HG03432 (cell line): ENCODE results near the gene OFD1.

Experiments
- ATAC-seq: cut with Tn5 transposase; IDR thresholded peaks from one replicate; pipeline ENCODE4 v1.9.1; 2021; ENCODE audit warnings: mild to moderate bottlenecking, moderate library complexity; ENCODE audit not compliant: unreplicated experiment

OFD1 gene, protein sequence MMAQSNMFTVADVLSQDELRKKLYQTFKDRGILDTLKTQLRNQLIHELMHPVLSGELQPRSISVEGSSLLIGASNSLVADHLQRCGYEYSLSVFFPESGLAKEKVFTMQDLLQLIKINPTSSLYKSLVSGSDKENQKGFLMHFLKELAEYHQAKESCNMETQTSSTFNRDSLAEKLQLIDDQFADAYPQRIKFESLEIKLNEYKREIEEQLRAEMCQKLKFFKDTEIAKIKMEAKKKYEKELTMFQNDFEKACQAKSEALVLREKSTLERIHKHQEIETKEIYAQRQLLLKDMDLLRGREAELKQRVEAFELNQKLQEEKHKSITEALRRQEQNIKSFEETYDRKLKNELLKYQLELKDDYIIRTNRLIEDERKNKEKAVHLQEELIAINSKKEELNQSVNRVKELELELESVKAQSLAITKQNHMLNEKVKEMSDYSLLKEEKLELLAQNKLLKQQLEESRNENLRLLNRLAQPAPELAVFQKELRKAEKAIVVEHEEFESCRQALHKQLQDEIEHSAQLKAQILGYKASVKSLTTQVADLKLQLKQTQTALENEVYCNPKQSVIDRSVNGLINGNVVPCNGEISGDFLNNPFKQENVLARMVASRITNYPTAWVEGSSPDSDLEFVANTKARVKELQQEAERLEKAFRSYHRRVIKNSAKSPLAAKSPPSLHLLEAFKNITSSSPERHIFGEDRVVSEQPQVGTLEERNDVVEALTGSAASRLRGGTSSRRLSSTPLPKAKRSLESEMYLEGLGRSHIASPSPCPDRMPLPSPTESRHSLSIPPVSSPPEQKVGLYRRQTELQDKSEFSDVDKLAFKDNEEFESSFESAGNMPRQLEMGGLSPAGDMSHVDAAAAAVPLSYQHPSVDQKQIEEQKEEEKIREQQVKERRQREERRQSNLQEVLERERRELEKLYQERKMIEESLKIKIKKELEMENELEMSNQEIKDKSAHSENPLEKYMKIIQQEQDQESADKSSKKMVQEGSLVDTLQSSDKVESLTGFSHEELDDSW

DNA sequence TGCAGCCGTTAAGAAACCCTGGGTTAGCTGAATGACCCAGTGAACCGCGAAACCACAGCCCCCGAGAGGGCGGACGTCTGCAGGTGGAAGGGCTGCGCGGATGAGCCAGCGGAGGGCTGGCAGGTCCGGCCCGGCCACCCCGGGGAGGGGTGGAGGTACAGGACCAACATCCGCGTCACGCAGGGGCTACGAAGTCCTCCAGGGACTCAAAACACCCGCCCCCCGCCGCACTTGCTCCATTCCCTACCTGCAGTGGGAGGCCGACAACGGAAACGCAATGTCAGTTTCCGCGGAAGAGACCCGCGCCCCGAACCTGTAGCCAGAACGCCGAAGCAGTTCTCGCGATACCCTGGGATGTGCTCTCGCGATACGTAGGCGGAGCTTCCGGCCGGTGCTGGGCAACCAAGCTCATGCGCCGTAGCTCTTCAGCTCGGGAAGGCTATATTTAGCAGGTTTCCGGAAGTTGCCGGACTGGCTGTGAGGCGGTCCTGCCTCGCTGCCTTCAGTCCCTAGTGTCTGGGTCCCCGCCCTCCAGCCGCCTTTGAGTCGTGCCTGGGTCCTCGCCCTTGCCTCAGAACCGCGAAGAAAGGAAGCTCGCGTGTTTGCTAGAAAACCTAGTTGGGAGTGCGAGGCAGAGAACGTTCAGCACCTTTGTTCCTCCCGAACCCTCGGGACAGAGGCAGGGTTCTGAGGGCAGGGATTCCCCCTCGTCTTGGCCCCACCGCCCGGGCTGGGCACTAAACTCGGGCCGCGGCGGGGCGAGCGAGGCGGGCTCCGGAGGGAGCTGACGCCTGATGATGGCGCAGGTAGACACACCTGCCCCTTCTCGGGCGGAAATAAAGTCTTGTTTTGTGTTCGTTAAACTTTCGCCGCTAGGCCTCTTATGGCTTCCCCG lies at the start of gene OFD1, which contains the start of gene TRAPPC2:
OFD1 (plus strand) TSS at position 471 of the 895 bp plus-strand sequence; CDS start at position 795, 324 bp downstream.
TRAPPC2 (minus strand) TSS at position 343 of the 895 bp plus-strand sequence. CDS start 14,657 bp downstream, outside the sequence.
- peak; percentile 92 for ATAC-seq

DNA sequence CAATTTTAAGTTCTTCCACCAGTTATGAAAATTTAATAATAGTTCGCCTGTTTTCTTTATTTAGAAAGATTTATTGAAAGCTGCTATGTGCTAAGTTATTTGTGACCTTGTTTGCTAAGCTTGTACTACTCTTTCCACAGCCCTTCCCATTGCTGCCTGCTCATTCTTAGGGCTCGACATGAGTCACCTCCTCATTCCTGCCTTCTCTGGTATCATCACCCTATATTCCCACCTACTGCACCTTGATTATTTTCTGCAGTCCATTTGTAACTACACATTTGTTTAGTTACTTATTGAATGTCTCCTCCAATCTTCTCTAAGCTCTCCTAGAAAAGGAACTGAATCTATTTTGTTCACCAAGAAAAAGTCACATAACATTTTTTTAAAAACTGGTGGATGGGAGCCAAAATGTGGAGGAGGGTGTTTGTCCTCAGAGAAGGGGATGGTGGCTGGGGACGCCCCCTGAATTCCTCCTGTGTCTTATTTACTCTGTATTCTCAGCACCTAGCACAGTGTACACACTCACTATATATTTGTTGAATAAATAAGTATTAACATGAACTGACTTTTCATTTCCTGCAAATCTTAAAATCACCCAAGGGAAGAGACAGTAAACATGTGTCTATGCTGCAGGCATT lies 49.3 kb upstream of the OFD1 start:
- no peak for ATAC-seq

DNA sequence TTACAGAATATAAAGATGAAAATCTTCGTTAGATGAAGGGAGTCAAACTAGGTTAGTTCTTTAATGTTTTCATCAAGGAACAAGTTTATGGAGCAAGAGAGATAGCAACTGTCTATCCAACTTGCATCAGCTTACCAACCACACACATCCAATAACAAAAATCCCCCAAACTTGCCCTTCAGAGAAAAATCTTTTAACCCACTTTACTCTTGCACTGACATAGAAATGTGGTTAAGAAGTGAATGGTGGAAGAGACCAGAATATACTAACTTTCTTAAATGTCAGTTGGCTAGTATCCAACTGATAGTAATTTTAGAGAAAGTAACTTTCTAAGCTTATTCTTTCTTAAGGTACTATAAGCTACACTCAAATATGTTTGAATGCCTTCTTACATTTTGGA lies 47.3 kb upstream of the OFD1 start:
- no peak for ATAC-seq

DNA sequence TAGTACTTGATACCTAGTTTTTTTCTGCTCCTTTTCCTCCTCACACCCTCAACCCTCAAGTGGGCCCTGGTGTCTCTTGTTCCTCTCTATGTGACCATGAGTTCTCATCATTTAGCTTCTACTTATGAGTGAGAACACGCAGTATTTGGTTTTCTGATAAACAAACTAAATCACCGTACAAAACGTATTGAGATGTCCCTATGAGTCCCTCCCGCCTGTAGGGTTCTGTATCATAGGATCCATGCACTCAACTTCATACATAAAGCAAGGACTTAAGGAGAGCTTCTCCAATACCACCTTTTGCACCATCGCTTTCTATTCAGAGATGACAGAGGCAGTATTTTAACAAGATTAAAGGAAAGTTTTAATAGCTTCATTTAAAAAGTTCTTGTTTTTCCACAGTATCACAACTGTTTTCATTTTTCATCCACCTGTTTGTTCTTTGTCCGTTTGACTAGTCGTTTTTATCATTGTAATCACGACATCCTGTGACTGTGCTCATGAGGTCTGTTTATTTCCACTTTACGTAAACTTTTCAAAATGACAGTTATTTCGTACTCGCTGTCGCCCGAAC lies 46.1 kb upstream of the OFD1 start:
- no peak for ATAC-seq

DNA sequence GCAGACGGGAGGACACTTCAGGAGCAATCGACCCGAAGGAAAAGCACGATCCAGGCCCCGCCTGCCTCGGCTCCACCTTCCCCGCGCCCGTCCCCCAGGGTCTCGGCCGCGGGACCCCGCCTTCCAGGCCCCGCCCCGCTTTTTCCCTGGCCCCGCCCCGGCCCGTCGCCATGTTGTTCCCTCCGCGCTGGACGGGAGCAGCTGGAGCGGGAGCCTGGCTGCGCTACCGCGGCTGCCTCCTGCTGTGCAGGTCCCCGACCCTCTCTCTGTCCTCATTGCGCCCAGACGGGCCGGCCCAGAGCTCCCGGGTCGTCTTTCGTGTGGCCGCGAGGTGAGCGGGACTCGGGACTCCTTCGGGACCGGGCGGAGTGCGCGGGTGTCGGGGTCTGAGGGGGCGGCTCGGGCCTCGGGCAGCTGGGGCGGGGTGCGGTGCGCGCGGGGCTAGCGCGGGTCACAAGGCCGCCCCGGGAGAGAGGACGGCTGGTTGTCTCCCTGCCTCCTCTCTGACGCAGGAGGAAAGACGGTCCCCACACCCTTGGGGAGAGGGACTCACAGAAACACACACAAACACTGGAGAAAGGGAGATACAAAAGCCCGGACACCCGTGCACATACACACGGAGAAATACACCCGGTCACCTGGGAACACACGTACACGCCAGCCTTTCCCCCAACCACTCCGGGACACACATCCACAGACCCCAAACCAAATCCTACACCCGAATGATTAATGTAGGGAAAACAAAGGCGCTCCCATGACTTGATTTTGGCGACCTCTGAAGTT lies 45.4 kb upstream of the OFD1 start, which contains the start of gene RAB9A:
RAB9A (plus strand) TSS at position 171 of the 783 bp plus-strand sequence. CDS start 19,619 bp downstream, outside the sequence.
- ATAC-seq = peak; percentile 88

DNA sequence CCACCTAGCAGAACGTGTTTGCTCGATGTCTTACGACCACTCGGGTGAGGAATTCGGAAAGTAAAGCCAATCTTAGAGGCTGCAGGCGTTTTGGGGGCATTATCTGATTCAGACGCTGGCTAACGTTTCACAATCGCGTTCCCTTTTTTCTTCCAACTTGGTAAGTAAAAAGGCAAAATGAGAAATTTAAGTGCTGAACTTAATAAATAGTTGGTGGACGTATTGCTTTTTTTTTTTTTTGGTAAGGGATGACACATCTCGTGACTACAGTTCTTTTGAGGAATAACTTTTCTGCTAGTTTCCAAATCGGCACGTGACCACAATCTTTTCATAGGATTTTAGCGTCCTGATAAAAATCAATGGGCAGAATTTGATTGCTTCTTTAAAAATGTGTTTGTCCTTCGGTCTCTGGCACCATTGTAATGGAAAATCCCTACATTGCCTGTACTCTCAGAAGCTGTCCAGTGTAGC lies 44.8 kb upstream of the OFD1 start:
- no peak for ATAC-seq

DNA sequence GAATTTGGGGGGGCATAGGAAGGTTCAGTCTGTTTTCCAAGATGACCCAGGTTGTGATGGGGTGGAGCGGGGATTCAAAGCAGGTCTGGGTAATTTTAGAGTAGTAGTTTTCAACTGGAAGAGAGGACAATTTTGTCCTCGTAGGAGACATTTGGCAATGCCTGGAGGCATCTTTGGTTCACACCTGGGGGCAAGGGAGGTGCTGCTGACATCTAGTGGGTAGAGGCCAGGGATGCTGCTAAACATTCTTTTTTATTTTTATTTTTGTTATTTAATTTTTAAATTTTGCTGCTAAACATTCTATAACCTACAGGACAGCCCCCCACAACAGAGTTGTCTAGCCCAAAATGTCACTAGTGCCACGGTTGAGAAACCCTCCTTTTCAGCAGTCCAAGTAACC lies 43.7 kb upstream of the OFD1 start:
- ATAC-seq = no peak

DNA sequence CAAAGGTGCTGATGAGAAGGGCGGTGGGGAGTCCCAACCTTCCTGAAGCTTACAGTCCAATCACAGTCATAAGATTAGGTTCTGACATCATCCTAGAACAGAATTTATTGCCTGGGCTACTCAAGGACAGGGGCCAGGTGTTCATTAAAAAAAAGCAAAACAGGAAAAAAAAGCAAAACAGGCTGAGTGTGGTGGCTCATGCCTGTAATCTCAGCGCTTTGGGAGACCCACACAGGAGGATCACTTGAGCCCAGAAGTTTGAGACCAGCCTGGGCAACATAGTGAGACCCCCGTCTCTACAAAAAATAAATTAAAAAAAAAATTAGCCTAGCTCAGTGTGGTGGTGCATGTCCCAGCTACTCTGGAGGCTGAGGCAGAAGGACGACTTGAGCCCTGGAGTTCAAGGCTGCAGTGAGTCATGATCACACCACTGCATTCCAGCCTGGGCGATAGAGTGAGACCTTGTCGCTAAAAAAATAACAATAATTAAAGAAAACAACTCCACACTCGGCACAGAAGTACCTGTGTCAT lies 42.6 kb upstream of the OFD1 start:
- ATAC-seq = no peak

DNA sequence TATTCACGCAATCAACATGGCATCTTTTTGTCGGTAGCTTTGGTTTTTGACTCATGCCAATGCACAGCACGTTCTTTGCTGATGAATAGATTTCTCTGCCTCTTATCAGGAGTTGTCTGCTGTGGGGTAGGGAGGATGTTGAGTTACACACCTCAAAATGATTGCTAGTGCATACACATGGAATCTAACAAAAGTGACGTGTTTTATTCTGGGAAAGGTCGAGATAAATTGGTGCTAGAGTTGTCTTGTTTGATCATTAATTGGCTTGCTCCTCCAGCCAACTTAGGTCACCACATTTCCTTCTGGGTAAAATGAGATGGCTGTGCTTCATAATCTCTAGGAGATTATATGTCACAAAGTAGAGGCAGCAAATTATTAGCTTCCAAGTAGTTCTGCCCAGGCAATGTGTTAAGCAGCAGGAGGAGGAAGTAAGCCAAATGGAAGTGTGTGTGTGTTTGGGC lies 41.7 kb upstream of the OFD1 start:
- no peak for ATAC-seq

DNA sequence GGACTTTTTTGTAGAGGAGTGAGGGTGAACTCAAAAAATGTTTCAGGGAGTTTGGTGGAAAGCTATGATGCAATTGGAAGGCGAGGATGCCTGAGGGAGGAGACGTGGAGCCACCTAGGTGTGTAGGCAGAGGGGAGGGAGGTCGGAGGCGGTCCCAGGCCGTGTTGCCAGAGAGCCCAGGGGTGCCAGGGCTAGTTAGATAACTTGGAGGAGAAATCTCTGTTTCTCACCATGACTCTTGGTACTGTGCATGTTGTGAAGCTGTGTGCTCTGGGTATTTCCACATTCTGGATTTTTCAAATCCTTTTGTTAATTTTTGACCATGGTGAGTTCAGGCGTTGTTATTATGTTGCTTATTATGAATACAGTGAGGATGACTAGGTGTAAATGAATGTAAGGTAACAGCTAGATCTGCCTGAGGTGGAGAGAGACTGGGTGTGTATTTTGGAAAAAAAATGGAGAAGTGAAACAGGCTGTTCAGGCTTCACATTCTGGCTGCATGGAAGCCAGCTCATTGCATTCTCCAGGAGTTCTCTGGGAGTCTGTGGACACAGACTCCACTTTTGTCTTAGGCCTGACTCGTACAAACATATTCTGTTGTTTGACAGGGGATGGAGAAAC lies 41.1 kb upstream of the OFD1 start:
- no peak for ATAC-seq

DNA sequence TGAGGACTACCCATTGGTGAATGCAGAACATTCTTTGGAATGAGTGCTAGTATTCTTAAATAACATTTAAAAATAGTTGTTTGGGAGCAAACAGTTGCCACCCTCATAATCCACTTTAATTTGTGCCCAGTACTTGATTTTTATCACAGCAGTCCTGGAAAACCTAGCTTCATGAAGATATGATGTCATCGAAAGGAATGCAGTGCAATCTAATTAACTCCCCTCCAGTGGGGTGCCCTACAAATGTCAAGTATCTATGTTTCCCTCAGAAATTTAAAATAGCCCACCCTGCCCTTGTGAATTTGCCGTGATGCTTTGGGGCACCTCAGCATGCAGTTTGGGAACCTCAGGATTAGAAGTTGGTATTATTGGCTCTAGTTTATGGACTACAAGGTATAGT lies 40.2 kb upstream of the OFD1 start:
- ATAC-seq = no peak

DNA sequence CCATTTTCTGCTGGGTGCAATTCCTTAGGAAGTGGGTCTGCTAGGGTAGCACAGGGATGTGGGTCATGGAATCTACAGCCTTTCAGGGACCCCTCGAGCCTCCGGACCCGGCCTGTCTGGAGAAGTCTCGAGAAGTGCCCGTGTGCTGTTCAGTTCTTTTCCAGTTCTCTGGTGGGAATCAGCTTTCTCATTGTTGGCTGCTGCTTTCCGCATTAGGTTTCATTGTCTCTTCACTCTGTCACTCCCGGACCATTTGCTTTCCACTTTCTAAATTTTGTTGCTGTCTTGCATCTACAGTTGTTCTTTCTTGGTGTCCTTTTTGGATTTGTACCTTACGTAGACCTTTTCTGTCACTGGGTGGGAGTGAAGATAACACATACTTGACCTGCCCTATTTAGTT lies 39.6 kb upstream of the OFD1 start:
- ATAC-seq = no peak

DNA sequence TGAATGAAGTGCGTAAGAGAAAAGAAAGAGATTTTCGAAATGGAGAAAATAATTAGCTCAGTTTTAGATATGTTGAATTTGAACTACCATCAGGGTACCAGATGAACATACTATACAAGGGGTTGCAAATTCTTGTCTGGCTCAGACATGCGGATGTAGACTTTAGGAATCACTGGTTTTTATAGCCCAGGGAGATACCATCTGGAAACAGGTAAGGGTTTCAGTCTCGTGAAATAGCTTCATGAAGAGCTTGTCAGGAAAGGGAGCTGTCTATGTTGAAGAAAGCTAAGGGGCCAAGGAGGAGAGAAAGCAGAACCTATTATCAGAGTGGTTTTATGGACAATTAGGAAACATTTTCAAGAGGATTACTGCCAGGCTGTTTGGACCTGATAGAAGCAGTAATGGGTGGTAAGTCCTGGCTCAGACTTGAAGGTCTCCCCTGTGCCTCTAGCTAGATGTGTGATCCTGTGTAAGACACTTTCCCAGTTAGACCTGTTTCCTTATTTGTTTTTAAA lies 38.9 kb upstream of the OFD1 start:
- no peak for ATAC-seq

DNA sequence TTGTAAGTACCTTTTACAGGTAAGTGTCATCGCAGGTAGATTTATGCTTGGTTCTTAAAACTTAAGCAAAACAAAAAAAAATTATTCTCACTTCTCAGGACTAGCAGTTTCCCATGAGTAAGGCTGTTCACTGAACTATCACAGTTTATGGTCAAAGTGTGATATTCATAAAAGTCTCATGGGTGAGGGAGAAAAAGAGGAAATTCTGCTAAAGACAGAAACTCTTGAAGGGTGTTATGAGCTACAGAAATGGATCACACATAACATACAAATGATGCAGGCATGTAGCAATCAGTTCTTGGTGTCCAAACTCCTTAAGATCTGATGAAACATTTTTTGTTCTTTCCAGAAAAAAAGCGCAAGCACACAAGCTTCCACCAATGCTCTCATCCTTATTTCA lies 37.1 kb upstream of the OFD1 start:
- ATAC-seq = peak; percentile 65

DNA sequence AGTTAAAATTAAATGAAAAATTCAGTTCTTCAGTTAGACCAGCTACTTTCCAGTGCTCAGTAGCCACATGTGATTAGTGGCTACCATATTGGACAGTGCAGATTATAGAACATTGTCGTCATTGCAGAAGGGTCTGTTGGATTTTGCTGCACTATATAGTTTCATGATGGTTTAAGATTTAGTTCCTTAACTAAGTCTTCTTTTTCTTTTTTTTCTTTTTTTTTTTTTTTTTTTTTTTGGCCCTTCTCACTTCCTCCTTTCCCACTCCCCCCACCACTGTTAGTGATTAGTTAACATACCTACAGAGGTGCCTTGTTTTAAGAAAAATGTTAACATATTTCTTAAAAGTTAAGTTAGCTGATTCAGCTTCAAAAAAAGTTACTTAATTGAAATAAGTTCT lies 36.6 kb upstream of the OFD1 start:
- peak; percentile 4 for ATAC-seq

DNA sequence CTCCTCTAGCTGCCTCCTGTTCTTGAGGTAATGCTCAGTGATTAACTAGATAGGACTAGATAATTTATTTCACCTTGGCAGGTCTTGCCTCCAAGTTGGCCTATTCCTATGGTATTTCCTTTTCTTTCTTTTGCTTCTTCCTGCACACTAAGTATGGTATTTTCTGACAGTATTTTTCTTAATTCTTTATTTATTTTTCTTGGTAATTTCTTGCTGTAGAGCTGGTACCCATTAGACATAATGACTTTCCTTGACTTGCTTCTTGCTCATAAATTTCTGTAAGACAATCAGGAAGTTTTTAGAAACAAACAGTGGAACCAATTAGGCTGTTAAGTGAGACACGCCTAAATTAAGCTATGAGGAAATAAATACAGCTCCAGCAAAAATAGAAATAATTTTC lies 36.1 kb upstream of the OFD1 start:
- no peak for ATAC-seq

DNA sequence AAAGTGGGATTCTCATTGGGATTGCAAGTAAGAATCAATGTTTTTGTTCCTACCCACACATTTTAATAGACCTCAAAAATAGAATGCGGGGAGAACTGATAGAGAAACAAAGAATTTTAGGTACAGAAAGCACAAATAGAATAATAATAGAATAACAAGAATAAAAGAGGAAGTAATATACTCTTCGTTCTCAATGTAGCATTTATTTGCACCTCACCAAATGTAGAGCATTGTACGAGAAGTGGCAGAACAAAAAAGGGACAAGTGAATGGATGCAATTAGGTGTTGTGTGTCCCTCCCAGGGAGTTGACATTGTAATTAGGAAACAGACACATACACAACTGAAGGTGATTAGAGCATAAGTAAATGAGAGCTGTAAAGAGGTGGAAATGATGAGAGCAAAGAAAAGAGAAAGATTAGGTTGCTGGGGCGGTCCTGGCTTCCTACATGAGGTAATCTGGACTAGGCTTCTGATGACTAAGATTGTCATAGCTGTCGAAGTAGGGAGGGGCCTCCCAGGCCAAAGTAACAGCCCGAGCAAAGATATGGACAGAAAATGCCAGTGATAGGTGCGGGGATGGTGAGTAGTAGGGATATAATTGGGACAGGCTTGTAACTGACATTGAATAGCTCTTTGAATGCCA lies 35.2 kb upstream of the OFD1 start:
- peak; percentile 67 for ATAC-seq
